Mesendoderm (in vitro differentiated cells): ENCODE data around the gene SPRR1B. TPM values are rescaled to one million over a fixed set of nuclear protein-coding genes. Genes with fewer than 3 reads are reported as not detected.

ENCODE experiments used
- DNase-seq: peaks from one replicate; pipeline ENCODE4 v3.0.0; 2013
- H2AK5ac ChIP-seq: 2 replicates; pipeline ENCODE4 v1.6.1; 2013; ENCODE audit warnings: low read length, inconsistent platforms
- H2BK120ac ChIP-seq: 2 replicates; pipeline ENCODE4 v1.6.1; 2013; ENCODE audit warnings: low read depth, mild to moderate bottlenecking, low read length, moderate library complexity, mixed read lengths
- H2BK15ac ChIP-seq: replicated peaks from 2 replicates; pipeline ENCODE4 v1.6.1; 2013; ENCODE audit warnings: low read depth, mild to moderate bottlenecking, moderate library complexity
- H2BK5ac ChIP-seq: 2 replicates; pipeline ENCODE4 v1.6.1; 2013; ENCODE audit warnings: low read length, inconsistent platforms
- H3K18ac ChIP-seq: 2 replicates; pipeline ENCODE4 v1.6.1; 2013; ENCODE audit warnings: mild to moderate bottlenecking, low read length, mixed read lengths
- H3K23ac ChIP-seq: one replicate; pipeline ENCODE4 v1.6.1; 2013; ENCODE audit warnings: low read length
- H3K27ac ChIP-seq: 2 replicates; pipeline ENCODE4 v1.5.1; 2013; ENCODE audit warnings: low read depth, mild to moderate bottlenecking, inconsistent platforms, low read length, moderate library complexity
- H3K27me3 ChIP-seq: 2 replicates; pipeline ENCODE4 v1.6.1; 2013; ENCODE audit warnings: low read length, control low read depth, mild to moderate bottlenecking, inconsistent platforms; ENCODE audit not compliant: insufficient read depth, poor library complexity
- H3K36me3 ChIP-seq: 2 replicates; pipeline ENCODE4 v1.6.1; 2013; ENCODE audit warnings: low read length, inconsistent platforms; ENCODE audit not compliant: control insufficient read depth, insufficient read depth
- H3K4ac ChIP-seq: one replicate; pipeline ENCODE4 v1.6.1; 2013; ENCODE audit warnings: low read depth, mild to moderate bottlenecking, low read length, moderate library complexity
- H3K4me1 ChIP-seq: 2 replicates; pipeline ENCODE4 v1.6.1; 2013; ENCODE audit warnings: low read depth, low read length, inconsistent platforms; ENCODE audit not compliant: control insufficient read depth
- H3K4me2 ChIP-seq: 2 replicates; pipeline ENCODE4 v1.6.1; 2013; ENCODE audit warnings: low read length
- H3K4me3 ChIP-seq: 2 replicates; pipeline ENCODE4 v1.5.1; 2013; ENCODE audit warnings: mild to moderate bottlenecking, low read length
- H3K56ac ChIP-seq: one replicate; pipeline ENCODE4 v1.6.1; 2013; ENCODE audit warnings: low read length
- H3K79me1 ChIP-seq: 2 replicates; pipeline ENCODE4 v1.6.1; 2013; ENCODE audit warnings: low read length, inconsistent platforms
- H3K79me2 ChIP-seq: 2 replicates; pipeline ENCODE4 v1.6.1; 2013; ENCODE audit warnings: mild to moderate bottlenecking, low read length; ENCODE audit not compliant: control insufficient read depth, insufficient read depth
- H3K9ac ChIP-seq: 2 replicates; pipeline ENCODE4 v1.6.1; 2013; ENCODE audit warnings: low read length, inconsistent platforms
- H4K5ac ChIP-seq: one replicate; pipeline ENCODE4 v1.6.1; 2013; ENCODE audit warnings: low read length
- H4K8ac ChIP-seq: one replicate; pipeline ENCODE4 v1.6.1; 2013; ENCODE audit warnings: low read depth, mild to moderate bottlenecking, control low read depth, low read length, moderate library complexity
- WGBS: extraction: QIAGEN DNeasy Blood & Tissue Kit; methylation state at CpG from one replicate; pipeline ENCODE4 v1.1.7; 2013; ENCODE audit warnings: low lambda C conversion rate, missing lambda C conversion rate; ENCODE audit not compliant: insufficient coverage; ENCODE audit errors: extremely low coverage; 5-methylcytosine and 5-hydroxymethylcytosine counted together
- polyA plus RNA-seq, 2 experiments: library from polyadenylated mRNA; stranded (reverse); fragments of 200-250 nt; gene quantifications; one replicate each; pipeline ENCODE4 v1.2.3, GENCODE V29; 2013

Gene SPRR1B
- not detected for polyA plus RNA-seq (2013, experiment 1 of 2)
- 0.07 TPM for polyA plus RNA-seq (2013, experiment 2 of 2)

- H3K27ac ChIP-seq, result no peak within 1 kb of the TSS
- H4K8ac ChIP-seq, result no peak within 1 kb of the TSS
- H2BK5ac ChIP-seq, result no peak within 1 kb of the TSS
- no peak within 1 kb of the TSS for H2AK5ac ChIP-seq
- H3K4me2 ChIP-seq, result no peak within 1 kb of the TSS
- H3K4me1 ChIP-seq, result no peaks in the 10 kb centered on the region
- H2BK120ac ChIP-seq, result no peak within 1 kb of the TSS
- no peak within 1 kb of the TSS for H3K4me3 ChIP-seq
- H3K56ac ChIP-seq, result no peak within 1 kb of the TSS
- H4K5ac ChIP-seq, result no peak within 1 kb of the TSS
- no peak within 1 kb of the TSS for H2BK15ac ChIP-seq
- no peak within 1 kb of the TSS for H3K18ac ChIP-seq
- no peaks in the 10 kb centered on the region for H3K79me2 ChIP-seq
- no peak within 1 kb of the TSS for H3K4ac ChIP-seq
- no peaks in the 10 kb centered on the region for H3K27me3 ChIP-seq
- no peak within 1 kb of the TSS for H3K9ac ChIP-seq
- no peaks in the 10 kb centered on the region for H3K36me3 ChIP-seq
- H3K23ac ChIP-seq, result no peak within 1 kb of the TSS
- no peak for DNase-seq
- no peaks in the 10 kb centered on the region for H3K79me1 ChIP-seq
Observed at GRCh38 chr1:153030895-153031294, at the start of gene SPRR1B. Gene SPRR1B (plus strand): TSS chr1:153031203. CDS start chr1:153032346, 1,143 bp downstream.

- H3K4ac ChIP-seq, result no peak overlapping the region
- no peak for DNase-seq
- no peak overlapping the region for H2BK120ac ChIP-seq
- WGBS, result no CpG with 5 or more reads among the region's 4 CpGs
- H3K79me1 ChIP-seq, result no peaks in the 10 kb centered on the region
- no peak overlapping the region for H4K8ac ChIP-seq
- no peak overlapping the region for H4K5ac ChIP-seq
- no peak overlapping the region for H3K9ac ChIP-seq
- H3K56ac ChIP-seq, result no peak overlapping the region
- H3K4me1 ChIP-seq, result no peaks in the 10 kb centered on the region
- H3K27ac ChIP-seq, result no peak overlapping the region
- H2BK5ac ChIP-seq, result no peak overlapping the region
- H3K27me3 ChIP-seq, result no peaks in the 10 kb centered on the region
- no peak overlapping the region for H3K18ac ChIP-seq
- no peak overlapping the region for H3K4me2 ChIP-seq
- H2BK15ac ChIP-seq, result no peak overlapping the region
- H3K36me3 ChIP-seq, result no peaks in the 10 kb centered on the region
- no peaks in the 10 kb centered on the region for H3K79me2 ChIP-seq
- H2AK5ac ChIP-seq, result no peak overlapping the region
- H3K23ac ChIP-seq, result no peak overlapping the region
- H3K4me3 ChIP-seq, result no peak overlapping the region
Observed at GRCh38 chr1:152982076-152982475, 48.9 kb upstream of the SPRR1B start.

- H2BK120ac ChIP-seq, result no peak overlapping the region
- H3K79me2 ChIP-seq, result no peaks in the 10 kb centered on the region
- H3K36me3 ChIP-seq, result no peaks in the 10 kb centered on the region
- H2BK5ac ChIP-seq, result no peak overlapping the region
- no peak overlapping the region for H3K56ac ChIP-seq
- H2AK5ac ChIP-seq, result no peak overlapping the region
- no peak overlapping the region for H4K8ac ChIP-seq
- H3K27ac ChIP-seq, result no peak overlapping the region
- H3K23ac ChIP-seq, result no peak overlapping the region
- H3K79me1 ChIP-seq, result no peaks in the 10 kb centered on the region
- H3K4me3 ChIP-seq, result no peak overlapping the region
- H3K9ac ChIP-seq, result no peak overlapping the region
- no peak overlapping the region for H2BK15ac ChIP-seq
- H3K27me3 ChIP-seq, result no peaks in the 10 kb centered on the region
- H3K4me1 ChIP-seq, result no peaks in the 10 kb centered on the region
- no peak for DNase-seq
- no peak overlapping the region for H3K4ac ChIP-seq
- H3K18ac ChIP-seq, result no peak overlapping the region
- no peak overlapping the region for H4K5ac ChIP-seq
- no peak overlapping the region for H3K4me2 ChIP-seq
Observed at GRCh38 chr1:152983234-152983633, 47.8 kb upstream of the SPRR1B start.

- no peak within 1 kb of the TSS for H3K9ac ChIP-seq
- H3K4me3 ChIP-seq, result no peak within 1 kb of the TSS
- WGBS, result no CpG with 5 or more reads among the region's 3 CpGs
- H2AK5ac ChIP-seq, result no peak within 1 kb of the TSS
- H3K23ac ChIP-seq, result no peak within 1 kb of the TSS
- no peak within 1 kb of the TSS for H4K5ac ChIP-seq
- no peak for DNase-seq
- no peak within 1 kb of the TSS for H3K4me2 ChIP-seq
- H3K79me2 ChIP-seq, result no peaks in the 10 kb centered on the region
- H3K18ac ChIP-seq, result no peak within 1 kb of the TSS
- H2BK15ac ChIP-seq, result no peak within 1 kb of the TSS
- H3K79me1 ChIP-seq, result no peaks in the 10 kb centered on the region
- no peaks in the 10 kb centered on the region for H3K4me1 ChIP-seq
- H2BK5ac ChIP-seq, result no peak within 1 kb of the TSS
- no peak within 1 kb of the TSS for H3K4ac ChIP-seq
- no peak within 1 kb of the TSS for H4K8ac ChIP-seq
- H3K36me3 ChIP-seq, result no peaks in the 10 kb centered on the region
- no peak within 1 kb of the TSS for H3K27ac ChIP-seq
- no peak within 1 kb of the TSS for H3K56ac ChIP-seq
- H2BK120ac ChIP-seq, result no peak within 1 kb of the TSS
- H3K27me3 ChIP-seq, result no peaks in the 10 kb centered on the region
Observed at GRCh38 chr1:152983743-152984142, 47.3 kb upstream of the SPRR1B start, which contains the start of gene SPRR1A. Gene SPRR1A (plus strand): TSS chr1:152984081. CDS start chr1:152985231, 1,150 bp downstream.

GRCh38 chr1:152986578-152986977, 44.4 kb upstream of the SPRR1B start:
- H3K56ac ChIP-seq, result no peak overlapping the region
- no peak overlapping the region for H2BK5ac ChIP-seq
- no peak overlapping the region for H3K27ac ChIP-seq
- H3K18ac ChIP-seq, result no peak overlapping the region
- no peak for DNase-seq
- no peak overlapping the region for H4K5ac ChIP-seq
- H3K36me3 ChIP-seq, result no peaks in the 10 kb centered on the region
- no peaks in the 10 kb centered on the region for H3K27me3 ChIP-seq
- no peaks in the 10 kb centered on the region for H3K79me2 ChIP-seq
- no peak overlapping the region for H3K4me2 ChIP-seq
- no peak overlapping the region for H3K4me3 ChIP-seq
- H3K9ac ChIP-seq, result no peak overlapping the region
- H2BK120ac ChIP-seq, result no peak overlapping the region
- H3K23ac ChIP-seq, result no peak overlapping the region
- H3K79me1 ChIP-seq, result no peaks in the 10 kb centered on the region
- H2AK5ac ChIP-seq, result no peak overlapping the region
- H4K8ac ChIP-seq, result no peak overlapping the region
- H3K4me1 ChIP-seq, result no peaks in the 10 kb centered on the region
- WGBS, result no CpG with 5 or more reads among the region's 2 CpGs
- no peak overlapping the region for H2BK15ac ChIP-seq
- no peak overlapping the region for H3K4ac ChIP-seq

- no peaks in the 10 kb centered on the region for H3K79me1 ChIP-seq
- H3K27ac ChIP-seq, result no peak overlapping the region
- H3K4me1 ChIP-seq, result no peaks in the 10 kb centered on the region
- H3K4me2 ChIP-seq, result no peak overlapping the region
- H3K27me3 ChIP-seq, result no peaks in the 10 kb centered on the region
- H3K18ac ChIP-seq, result no peak overlapping the region
- WGBS, result no CpG with 5 or more reads among the region's 6 CpGs
- H3K79me2 ChIP-seq, result no peaks in the 10 kb centered on the region
- no peak overlapping the region for H2BK120ac ChIP-seq
- no peak overlapping the region for H3K9ac ChIP-seq
- no peak overlapping the region for H4K8ac ChIP-seq
- H2BK15ac ChIP-seq, result no peak overlapping the region
- no peak overlapping the region for H3K4me3 ChIP-seq
- H2AK5ac ChIP-seq, result no peak overlapping the region
- H3K23ac ChIP-seq, result no peak overlapping the region
- no peak overlapping the region for H3K4ac ChIP-seq
- H3K56ac ChIP-seq, result no peak overlapping the region
- no peak for DNase-seq
- no peaks in the 10 kb centered on the region for H3K36me3 ChIP-seq
- H2BK5ac ChIP-seq, result no peak overlapping the region
- no peak overlapping the region for H4K5ac ChIP-seq
Observed at GRCh38 chr1:152993186-152993585, 37.8 kb upstream of the SPRR1B start.
